ENCODE results near the gene DIS3L2. TPM values are rescaled to one million over a fixed set of nuclear protein-coding genes. Genes with fewer than 3 reads are reported as not detected.
"Not testable (repeated sequence)": the region's sequence is repeated elsewhere in the genome, so short reads cannot be mapped to it uniquely, and the experiment has no call there.

The DIS3L2 gene
- total RNA-seq, 3 donors from 2014 or later = 28.5 to 43.0 (median 42.5) TPM

GRCh38 chr2:232028071-232028470, 66.6 kb downstream of the DIS3L2 start:
- H3K36me3 ChIP-seq (ENCODE audit: low read depth) = no peaks in the 10 kb centered on the region
- intact Hi-C loops (cut with DNase I, micrococcal nuclease) = no loop called here
- H3K9me3 ChIP-seq = no peaks in the 10 kb centered on the region
- DNase-seq = no peak
- H3K4me3 ChIP-seq = no peak overlapping the region
- no peak for TF ChIP-seq CTCF (IDR thresholded peaks at IDR 0.05)
- no peak for ATAC-seq
- no peaks in the 10 kb centered on the region for H3K4me1 ChIP-seq (ENCODE audit: low read depth)

GRCh38 chr2:232028631-232029030, 67.1 kb downstream of the DIS3L2 start:
- intact Hi-C loops (cut with DNase I, micrococcal nuclease) = no loop called here
- H3K9me3 ChIP-seq = no peaks in the 10 kb centered on the region
- no peaks in the 10 kb centered on the region for H3K36me3 ChIP-seq (ENCODE audit: low read depth)
- no peak for TF ChIP-seq CTCF (IDR thresholded peaks at IDR 0.05)
- H3K4me1 ChIP-seq (ENCODE audit: low read depth) = no peaks in the 10 kb centered on the region
- ATAC-seq (no peak), DNase-seq (peak in 1 of 3 donors; percentile 7)
- H3K4me3 ChIP-seq = no peak overlapping the region

- TF ChIP-seq CTCF (IDR thresholded peaks at IDR 0.05) = no peak
- intact Hi-C loops (cut with DNase I, micrococcal nuclease) = no loop called here
Measured at GRCh38 chr2:232029346-232029745, 67.8 kb downstream of the DIS3L2 start.

GRCh38 chr2:232030229-232030628, 68.7 kb downstream of the DIS3L2 start:
- no peak for ATAC-seq
- TF ChIP-seq CTCF (IDR thresholded peaks at IDR 0.05) = no peak
- DNase-seq = no peak
- Histone ChIP-seq H3K4me1 (ENCODE audit: low read depth) (no peaks in the 10 kb centered on the region), H3K36me3 (ENCODE audit: low read depth) (no peaks in the 10 kb centered on the region), H3K9me3 (no peaks in the 10 kb centered on the region), H3K4me3 (no peak overlapping the region)
- intact Hi-C loops (cut with DNase I, micrococcal nuclease) = no loop called here

More at GRCh38 chr2:232029346-232029745, 67.8 kb downstream of the DIS3L2 start:
- Histone ChIP-seq H3K36me3 (ENCODE audit: low read depth) (no peaks in the 10 kb centered on the region), H3K4me3 (no peak overlapping the region), H3K9me3 (no peaks in the 10 kb centered on the region), H3K4me1 (ENCODE audit: low read depth) (no peaks in the 10 kb centered on the region)
- no peak for DNase-seq
- ATAC-seq = no peak

- H3K4me1 ChIP-seq (ENCODE audit: low read depth); intact Hi-C loops (cut with DNase I, micrococcal nuclease); H3K36me3 ChIP-seq (ENCODE audit: low read depth); H3K4me3 ChIP-seq; DNase-seq; H3K9me3 ChIP-seq; ATAC-seq: not testable (repeated sequence)
Measured at GRCh38 chr2:232035292-232035691, 73.8 kb downstream of the DIS3L2 start.

- DNase-seq; ATAC-seq; H3K9me3 ChIP-seq; intact Hi-C loops (cut with DNase I, micrococcal nuclease); H3K4me1 ChIP-seq (ENCODE audit: low read depth); H3K36me3 ChIP-seq (ENCODE audit: low read depth); H3K4me3 ChIP-seq: not testable (repeated sequence)
Measured at GRCh38 chr2:232036876-232037275, 75.4 kb downstream of the DIS3L2 start.

- no peak for TF ChIP-seq CTCF (IDR thresholded peaks at IDR 0.05)
- peaks cover 4% of the 10 kb centered on the region for H3K9me3 ChIP-seq
- ATAC-seq (no peak), DNase-seq (no peak)
- H3K4me3 ChIP-seq = no peak overlapping the region
- no peaks in the 10 kb centered on the region for H3K36me3 ChIP-seq (ENCODE audit: low read depth)
- H3K4me1 ChIP-seq (ENCODE audit: low read depth) = no peaks in the 10 kb centered on the region
- intact Hi-C loops (cut with DNase I, micrococcal nuclease) = no loop called here
Measured at GRCh38 chr2:232038251-232038880, 76.9 kb downstream of the DIS3L2 start.

All from mucosa of descending colon (tissue), 3 donors.